Measurements from ENCODE around the gene PHF12.

DNA sequence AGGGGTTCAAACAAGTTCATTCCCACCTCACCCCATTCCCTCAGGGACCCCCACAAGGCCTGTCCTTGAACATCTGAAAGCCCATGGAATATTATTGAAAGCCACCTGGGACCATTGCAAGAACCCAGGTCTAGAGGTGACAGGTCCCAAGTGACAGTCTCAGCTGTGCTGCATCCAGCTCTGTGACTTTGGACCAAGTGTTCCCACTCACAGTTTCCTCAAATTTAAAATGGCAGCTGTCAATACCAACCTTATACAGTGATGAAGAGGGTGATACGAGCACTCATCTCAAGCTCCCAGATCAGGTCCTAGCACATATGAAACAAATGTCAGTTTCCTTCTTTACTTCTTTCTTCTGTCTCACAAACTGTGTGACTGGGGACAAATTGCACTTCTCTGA is 87.4 kb downstream of the PHF12 start:
- TF ChIP-seq, protein P1, sequence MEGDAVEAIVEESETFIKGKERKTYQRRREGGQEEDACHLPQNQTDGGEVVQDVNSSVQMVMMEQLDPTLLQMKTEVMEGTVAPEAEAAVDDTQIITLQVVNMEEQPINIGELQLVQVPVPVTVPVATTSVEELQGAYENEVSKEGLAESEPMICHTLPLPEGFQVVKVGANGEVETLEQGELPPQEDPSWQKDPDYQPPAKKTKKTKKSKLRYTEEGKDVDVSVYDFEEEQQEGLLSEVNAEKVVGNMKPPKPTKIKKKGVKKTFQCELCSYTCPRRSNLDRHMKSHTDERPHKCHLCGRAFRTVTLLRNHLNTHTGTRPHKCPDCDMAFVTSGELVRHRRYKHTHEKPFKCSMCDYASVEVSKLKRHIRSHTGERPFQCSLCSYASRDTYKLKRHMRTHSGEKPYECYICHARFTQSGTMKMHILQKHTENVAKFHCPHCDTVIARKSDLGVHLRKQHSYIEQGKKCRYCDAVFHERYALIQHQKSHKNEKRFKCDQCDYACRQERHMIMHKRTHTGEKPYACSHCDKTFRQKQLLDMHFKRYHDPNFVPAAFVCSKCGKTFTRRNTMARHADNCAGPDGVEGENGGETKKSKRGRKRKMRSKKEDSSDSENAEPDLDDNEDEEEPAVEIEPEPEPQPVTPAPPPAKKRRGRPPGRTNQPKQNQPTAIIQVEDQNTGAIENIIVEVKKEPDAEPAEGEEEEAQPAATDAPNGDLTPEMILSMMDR (IDR thresholded peaks at IDR 0.05) = no peak
- TF ChIP-seq EP300 (IDR thresholded peaks at IDR 0.05) (no peak), POLR2AphosphoS5 (IDR thresholded peaks at IDR 0.05) (no peak)
